Measurements from ENCODE around the gene FGFR2.
A peak's percentile ranks its signal among the peaks of the same experiment; 100 is the strongest.

Gene FGFR2

DNA sequence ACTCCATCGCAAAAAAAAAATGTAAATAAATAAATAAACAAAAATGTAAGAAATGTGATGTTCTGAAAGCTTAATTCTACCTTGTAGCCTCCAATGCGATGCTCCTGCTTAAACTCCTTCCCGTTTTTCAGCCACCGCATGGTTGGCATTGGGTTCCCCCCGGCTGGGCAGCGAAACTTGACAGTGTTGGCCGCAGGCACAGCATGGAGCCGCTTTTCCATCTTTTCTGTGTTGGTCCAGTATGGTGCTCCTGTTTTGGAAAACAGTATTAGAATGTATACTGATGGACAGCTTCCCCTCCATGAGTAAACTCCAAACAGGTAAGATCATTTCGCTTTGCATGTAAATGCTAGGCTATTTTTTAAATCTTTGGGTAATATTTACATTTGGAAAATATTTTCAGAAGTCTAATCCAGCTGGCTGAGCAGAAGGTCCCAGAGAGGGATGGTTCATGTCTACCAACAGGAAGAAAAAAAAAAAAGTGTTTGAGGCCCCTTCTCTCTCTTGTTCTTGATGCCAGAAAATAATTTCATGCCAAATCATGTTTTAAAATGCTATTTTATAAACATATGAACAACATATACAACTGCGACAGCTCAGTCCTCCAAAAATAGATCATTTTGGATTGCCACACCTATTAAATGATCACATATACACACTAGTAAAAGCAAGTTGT, 46.9 kb downstream of the FGFR2 start:
- DNase-seq = no peak

DNA sequence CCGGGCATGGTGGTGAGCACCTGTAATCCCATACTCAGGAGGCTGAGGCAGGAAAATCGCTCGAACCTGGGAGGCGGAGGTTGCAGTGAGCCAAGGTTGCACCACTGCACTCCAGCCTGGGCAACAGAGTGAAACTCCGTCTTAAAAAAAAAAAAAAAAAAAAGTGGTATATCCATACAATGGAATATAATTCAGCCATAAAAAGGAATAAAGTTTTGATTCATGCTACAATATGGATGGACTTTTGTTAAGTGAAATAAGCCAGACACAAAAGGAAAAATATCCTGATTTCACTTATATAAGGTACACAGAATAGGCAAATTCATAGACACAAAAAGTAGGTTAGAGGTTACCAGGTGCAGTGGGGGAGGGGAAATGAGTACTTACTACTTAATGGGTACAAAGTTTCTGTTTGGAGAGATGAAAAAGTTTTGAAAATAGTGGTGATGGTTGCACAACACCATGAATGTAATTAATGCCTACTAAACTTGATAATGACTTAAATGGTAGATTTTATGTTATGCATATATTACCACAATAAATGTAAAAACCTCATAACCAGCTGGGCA, 53.9 kb downstream of the FGFR2 start:
- no peak for DNase-seq

DNA sequence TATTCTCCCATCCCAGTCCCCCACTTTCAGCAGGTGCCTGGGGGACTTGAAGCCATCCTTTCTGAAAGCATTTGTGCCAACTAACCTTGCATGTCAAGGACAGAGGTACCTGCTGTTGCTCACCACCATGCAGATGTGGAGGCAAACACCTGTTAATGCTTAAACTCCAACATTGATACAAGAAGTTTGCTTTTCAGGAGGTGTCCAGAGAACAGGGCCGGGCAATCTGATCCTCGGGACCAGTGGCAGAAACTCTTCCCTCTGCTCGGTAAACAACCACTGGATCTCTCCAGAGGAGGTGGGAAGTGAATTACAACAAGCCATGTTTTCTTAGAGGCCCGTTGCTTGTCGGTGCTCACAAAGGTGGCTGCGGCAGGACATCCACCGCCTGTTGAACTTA, 54.7 kb downstream of the FGFR2 start:
- no peak for DNase-seq

GRCh38 chr10:121541450-121542120, 56.7 kb downstream of the FGFR2 start:
- no peak for DNase-seq

DNA sequence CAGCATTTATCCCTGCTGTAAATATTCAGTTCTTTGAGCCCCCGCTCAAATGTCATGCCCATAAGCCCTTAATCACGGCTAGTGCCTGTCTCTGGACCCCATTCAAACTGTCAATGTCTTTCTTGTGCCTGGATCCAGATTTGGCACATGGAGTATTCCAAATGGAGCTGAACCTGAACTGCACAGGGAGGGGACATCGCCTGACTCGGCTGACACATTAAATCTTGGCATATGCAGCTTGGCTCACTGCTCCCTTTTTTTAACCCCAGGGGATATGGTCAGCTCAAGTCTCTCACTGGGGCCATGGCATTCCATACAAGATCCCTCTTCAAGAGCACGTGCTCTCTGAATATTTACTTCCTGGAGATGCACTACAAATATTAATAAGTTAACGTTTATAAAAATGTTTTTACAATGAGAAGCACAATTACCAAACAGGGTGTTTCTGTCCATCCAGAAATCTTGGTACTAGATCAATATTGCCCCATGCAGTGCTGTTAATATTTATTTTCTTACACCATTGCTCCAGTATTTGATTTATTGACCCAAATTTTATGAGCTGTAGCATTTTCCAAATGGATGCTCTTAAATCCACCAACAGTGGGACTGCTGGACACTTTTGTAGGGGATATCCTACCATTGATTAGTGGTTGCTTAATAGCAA, 57.4 kb downstream of the FGFR2 start:
- DNase-seq = no peak

DNA sequence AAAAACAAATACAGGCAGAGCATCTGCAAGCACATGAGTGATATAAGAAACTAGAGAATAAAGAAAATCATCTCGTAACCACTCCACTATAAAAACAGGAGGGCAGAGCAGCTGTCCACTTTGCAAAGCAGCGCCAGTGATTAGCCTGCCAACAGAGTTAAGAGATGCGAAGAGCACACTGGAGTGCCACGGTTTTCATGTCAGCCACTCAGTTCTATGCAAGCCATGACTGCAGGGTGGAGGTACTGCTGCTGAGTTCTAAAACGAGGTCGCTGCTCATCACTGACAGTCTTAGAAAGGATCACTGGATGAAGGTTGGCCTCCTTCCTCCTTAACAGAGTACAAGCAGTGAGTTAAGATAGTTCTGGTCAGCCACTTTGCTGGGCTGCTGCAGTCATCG, 58.5 kb downstream of the FGFR2 start:
- no peak for DNase-seq

DNA sequence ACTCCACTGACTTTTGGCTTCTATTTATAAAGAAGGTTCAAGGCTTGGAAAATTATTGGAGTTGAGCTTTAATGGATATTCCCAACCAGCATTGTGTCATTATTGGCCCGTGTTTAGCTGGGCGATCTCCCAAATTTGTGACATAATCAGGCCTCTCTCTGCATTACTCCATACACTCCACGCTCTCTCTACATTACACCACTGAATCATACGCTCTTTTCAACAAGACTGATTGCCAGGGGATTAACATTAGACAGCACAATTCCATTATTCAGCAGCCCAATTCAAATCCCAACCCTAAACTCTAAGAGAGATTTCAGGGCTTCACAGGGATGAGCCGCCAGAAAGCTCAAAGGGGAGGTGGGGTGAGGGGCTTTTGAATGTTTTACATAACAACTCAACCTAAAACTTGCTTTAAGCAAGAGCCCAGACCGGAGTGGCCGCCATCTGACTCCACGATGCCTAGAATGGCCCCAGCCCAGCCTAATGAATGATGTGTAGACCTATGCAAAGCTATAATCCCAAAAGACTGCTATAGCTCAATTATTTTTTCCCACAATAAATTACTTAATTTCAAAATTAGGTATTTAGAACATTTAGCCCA, 61.8 kb downstream of the FGFR2 start:
- no peak for DNase-seq

GRCh38 chr10:121535381-121535780, 62.9 kb downstream of the FGFR2 start:
- no peak for DNase-seq

- DNase-seq = no peak
Measured at GRCh38 chr10:121532292-121532864, 65.9 kb downstream of the FGFR2 start.

DNA sequence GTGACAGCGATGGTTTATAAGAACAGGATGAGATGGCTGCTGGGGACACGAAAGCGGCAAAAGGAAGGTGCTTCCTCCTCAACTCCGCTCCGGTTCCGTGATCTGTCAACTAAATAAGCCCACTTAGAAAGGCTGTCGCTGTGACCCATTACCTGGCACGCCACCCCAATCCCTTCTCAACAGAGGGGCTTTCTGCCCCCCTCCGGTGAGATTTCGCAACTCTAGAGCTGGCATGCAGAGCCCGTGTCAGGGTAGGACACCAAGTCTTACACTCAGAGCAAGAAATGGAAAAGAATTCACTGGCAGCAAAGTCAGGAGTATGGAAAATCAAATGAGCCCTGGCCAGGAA, 66.4 kb downstream of the FGFR2 start:
- no peak for DNase-seq

GRCh38 chr10:121531076-121531829, 67.0 kb downstream of the FGFR2 start:
- DNase-seq = no peak

GRCh38 chr10:121530481-121531075, 67.7 kb downstream of the FGFR2 start:
- no peak for DNase-seq

DNA sequence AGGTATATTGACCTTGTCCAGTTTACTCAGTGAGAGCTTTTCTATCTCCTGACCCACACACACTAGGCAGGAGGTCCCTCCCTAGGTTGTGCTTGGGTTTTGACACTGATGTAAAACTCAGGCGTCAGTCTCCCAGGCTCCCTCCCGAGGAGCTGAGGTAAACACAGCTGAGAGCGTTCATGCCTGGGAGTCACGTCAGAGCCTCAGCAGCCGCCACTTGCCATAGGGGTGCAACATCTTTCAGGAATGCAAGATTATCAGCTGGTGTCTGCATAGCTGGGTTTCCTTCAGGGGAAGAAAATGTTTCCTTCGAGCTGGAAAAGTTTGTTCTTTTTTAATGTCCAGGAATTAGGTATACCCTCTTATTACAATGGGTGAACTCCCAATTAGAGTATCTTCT, 70.6 kb downstream of the FGFR2 start:
- peak in 1 of 2 experiments; percentile 3 for DNase-seq

- no peak for DNase-seq
Measured at GRCh38 chr10:121526801-121527221, 71.4 kb downstream of the FGFR2 start.

- DNase-seq = no peak
Measured at GRCh38 chr10:121526135-121526790, 72.0 kb downstream of the FGFR2 start.

DNA sequence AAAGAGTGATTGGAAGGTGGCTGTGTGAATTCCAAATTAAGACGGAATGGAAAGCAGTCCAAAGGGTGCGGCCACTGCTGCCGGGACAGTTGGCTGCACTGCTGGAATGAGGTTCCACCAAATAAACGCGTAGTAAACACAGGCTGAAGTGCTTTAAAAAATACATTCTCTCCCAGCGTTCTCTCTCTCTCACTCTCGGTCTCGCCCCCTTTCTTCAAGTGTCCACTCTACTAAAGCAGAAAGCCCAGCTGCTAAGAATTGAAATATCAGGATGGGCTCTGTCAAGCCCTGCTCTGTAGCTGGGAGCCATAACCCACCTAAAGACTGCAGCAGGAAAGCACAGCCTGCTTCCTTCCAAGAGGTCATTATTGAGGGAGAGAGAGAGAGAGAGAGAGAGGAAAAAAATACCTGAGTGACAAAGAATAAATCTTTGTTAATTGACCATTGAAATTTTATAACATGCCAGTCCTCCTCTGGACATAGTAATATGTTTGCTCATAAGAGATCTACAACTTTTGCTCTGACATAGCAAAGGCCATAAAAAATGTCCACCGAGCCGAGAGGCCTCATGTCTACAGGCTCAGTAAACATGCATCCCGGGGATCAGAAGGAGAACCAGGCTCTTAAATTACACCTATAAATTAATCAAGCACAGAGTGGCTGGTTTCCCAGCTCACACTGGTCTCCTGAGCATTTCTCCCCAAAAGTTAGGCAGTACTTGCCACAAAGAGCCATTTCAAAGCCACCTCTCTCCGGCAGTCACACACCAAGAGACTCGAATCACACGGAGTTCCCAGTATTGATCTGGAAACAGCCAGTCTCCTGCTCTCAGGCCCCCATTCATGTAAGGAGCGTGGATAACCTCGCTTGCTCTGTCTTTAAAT, 72.8 kb downstream of the FGFR2 start:
- no peak for DNase-seq

GRCh38 chr10:121524157-121524817, 74.0 kb downstream of the FGFR2 start:
- no peak for DNase-seq

DNA sequence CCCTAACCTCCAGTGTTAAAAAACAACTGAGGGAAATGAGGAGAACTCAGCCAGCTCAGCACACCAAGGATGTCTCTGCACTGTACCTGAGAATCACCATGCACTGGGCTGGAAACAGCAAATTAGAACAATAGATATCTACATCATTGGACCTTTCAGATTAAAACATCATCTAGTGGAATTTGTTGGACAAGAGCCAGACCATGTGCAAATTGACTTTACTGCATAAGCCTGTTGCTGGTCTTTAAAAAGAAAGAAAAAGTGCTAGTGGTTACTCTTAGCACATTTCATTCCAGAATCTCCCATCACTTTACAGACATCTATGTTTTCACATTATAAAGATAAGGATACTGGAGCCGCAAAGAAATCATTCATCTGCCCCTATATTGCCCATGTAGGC, 75.4 kb downstream of the FGFR2 start:
- DNase-seq = no peak

GRCh38 chr10:121521794-121522556, 76.3 kb downstream of the FGFR2 start:
- no peak for DNase-seq
